Measurements from ENCODE around the gene IGFLR1.

Gene IGFLR1, protein sequence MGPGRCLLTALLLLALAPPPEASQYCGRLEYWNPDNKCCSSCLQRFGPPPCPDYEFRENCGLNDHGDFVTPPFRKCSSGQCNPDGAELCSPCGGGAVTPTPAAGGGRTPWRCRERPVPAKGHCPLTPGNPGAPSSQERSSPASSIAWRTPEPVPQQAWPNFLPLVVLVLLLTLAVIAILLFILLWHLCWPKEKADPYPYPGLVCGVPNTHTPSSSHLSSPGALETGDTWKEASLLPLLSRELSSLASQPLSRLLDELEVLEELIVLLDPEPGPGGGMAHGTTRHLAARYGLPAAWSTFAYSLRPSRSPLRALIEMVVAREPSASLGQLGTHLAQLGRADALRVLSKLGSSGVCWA

DNA sequence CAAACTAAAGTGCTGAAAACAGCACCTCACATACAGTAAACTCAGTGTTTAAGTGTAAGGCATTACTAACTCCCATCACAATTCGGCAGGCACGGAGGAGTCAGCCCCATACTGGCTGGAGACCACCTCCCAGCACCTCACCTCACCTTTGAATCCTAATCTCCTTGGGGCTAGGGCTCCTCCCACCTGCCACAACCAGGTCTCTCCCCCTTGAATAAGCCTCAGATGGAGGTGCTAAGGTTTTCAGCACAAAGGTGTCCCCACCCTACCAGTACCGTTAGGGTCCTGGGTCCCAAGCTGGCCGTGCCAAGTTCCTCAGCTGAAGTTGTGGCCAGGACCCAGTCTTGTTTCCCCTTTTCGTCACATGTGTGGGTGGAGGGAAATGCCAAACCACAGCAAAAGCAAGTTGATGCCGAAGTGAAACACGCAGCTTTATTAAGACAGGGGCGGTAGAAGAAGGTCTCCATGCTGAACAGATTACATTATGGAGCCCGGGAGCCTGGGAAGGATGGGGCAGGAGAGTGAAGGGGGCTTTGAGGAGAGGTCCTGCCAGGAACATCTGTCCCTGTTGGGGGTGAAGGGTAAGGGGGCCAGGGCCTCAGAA, at the start of gene IGFLR1:
Gene IGFLR1, minus strand, starts transcription at position 332 of the 604 bp plus-strand sequence. CDS start 1,272 bp downstream, outside the sequence.
- DNase-seq = no peak

DNA sequence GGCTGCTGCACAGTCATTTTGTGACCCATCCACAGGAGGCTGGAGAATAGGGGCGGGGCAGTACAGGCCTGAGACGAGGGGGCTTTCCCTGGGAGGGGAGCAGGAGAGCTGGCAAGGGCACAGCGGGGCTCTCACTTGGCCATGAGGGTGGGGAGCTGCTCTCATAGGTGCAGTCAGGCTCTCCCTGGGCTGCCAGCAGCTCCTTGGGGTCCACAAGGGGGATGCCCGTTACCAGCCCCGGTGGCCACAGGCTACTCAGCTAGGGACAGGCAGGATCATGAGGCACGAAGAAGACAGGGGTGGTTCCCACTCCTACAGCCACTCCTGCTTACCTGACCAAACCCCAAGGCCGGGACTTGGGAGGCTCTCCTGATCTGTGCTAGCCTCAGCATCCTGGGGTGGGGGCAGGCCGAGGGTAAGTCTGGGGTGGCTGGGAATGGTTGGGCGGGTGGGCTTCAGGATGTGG, 49.6 kb upstream of the IGFLR1 start:
- DNase-seq = no peak

DNA sequence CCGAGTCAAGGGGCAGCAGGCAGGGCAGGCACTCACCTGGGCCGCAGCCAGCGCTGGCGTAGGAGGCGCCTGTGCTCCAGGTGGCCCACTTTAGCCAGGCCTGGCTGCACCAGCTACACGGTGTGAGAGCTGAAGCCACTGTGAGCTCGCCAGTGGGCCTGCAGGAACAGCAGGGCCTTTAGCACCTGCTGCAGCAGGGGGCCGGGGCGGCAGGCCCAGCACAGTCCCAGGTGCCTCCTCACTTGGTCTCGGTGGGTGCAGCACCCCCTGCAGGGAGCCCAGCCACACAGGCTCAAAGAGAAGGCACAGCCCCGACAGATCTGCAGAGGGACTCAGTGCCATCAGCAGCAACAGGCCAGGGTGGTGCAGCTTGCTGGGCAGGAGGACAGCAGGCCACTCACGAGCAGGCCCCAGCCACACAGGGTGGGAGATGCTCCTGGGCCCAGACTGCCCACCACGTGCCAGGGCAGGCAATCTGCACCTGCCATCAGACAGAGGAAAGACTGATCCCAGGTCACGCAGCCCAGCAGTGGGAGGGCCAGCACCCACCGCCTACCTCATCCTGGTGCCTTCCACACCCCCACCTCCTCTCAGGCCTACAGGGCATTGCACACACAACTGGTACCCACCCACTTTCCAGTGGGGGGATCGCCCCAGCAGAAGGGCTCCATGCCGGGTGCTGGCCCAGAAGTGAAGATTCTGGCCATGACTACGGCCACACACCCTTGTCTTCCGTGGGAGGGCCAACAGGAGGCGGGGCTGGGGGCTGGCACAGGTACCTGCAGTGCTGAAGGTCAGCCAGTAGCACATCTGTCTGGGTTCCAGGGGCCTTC, 48.9 kb upstream of the IGFLR1 start:
- peak; percentile 24 to 66 for DNase-seq

GRCh38 chr19:35789978-35790944, 48.0 kb upstream of the IGFLR1 start:
- DNase-seq = no peak

GRCh38 chr19:35789195-35789977, 47.1 kb upstream of the IGFLR1 start:
- DNase-seq = no peak

DNA sequence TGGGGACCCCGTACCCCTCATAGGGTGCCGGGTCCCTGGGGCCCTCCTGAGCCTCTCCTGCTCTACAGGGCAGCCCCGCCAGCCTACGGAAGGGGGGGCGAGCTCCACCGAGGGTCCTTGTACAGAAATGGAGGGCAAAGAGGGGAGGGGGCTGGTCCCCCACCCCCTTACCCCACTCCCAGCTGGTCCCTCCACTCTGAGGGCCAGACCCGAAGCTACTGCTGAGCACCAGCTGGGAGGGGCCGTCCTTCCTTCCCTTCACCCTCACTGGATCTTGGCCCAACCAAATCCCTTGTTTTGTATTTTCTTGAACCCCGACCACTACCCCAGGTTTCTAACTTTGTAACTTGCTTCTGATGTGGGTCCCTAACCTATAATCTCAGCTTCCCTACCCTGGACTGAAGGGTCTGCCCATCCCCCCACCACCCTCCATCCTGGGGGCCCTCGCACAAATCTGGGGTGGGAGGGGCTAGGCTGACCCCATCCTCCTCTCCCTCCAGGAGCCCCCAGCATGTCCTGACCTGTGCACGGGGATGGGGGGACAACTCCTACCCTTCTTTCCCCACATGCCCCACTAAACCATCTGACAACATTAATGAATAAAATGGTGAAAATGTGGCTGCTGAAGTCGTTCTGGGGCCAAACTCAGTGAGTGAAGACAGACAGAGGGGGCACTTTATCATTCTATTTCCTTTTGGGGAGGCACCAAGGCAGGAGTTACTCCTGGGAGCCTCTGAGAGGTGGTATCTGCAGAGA, 46.1 kb upstream of the IGFLR1 start:
- DNase-seq = no peak

DNA sequence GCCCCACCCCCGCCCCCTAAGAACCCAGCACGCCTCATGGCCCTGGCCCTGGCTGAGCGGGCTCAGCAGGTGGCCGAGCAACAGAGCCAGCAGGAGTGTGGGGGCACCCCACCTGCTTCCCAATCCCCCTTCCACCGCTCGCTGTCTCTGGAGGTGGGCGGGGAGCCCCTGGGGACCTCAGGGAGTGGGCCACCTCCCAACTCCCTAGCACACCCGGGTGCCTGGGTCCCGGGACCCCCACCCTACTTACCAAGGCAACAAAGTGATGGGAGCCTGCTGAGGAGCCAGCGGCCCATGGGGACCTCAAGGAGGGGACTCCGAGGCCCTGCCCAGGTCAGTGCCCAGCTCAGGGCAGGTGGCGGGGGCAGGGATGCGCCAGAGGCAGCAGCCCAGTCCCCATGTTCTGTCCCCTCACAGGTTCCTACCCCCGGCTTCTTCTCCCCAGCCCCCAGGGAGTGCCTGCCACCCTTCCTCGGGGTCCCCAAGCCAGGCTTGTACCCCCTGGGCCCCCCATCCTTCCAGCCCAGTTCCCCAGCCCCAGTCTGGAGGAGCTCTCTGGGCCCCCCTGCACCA, 45.1 kb upstream of the IGFLR1 start:
- DNase-seq = no peak

DNA sequence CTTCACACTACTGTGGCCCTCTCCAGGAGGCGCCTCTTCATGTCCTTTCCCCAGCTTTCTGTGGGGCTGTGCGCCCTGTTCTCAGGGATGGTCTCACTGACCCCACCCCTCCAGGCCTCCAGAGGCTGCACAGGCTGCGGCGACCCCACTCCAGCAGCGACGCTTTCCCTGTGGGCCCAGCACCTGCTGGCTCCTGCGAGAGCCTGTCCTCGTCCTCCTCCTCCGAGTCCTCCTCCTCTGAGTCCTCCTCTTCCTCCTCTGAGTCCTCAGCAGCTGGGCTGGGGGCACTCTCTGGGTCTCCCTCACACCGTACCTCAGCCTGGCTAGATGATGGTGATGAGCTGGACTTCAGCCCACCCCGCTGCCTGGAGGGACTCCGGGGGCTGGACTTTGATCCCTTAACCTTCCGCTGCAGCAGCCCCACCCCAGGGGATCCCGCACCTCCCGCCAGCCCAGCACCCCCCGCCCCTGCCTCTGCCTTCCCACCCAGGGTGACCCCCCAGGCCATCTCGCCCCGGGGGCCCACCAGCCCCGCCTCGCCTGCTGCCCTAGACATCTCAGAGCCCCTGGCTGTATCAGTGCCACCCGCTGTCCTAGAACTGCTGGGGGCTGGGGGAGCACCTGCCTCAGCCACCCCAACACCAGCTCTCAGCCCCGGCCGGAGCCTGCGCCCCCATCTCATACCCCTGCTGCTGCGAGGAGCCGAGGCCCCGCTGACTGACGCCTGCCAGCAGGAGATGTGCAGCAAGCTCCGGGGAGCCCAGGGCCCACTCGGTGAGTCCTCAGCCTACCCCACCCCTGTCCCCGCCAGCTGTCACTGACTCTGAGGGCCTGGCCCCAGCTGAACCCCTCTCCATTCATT, 44.3 kb upstream of the IGFLR1 start:
- no peak for DNase-seq

DNA sequence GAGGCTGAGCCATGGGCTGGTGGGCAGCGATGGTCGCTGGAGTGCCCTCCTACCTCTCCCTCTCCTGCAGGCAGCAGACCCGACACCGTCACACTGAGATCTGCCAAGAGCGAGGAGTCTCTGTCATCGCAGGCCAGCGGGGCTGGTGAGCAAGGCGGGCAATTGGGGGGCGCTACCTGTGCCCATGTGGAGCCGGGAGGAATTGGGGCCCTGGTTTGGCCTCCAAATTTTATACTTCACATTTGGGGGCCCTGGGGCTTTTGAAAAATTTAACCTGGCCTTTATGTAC, 43.0 kb upstream of the IGFLR1 start:
- DNase-seq = no peak

DNA sequence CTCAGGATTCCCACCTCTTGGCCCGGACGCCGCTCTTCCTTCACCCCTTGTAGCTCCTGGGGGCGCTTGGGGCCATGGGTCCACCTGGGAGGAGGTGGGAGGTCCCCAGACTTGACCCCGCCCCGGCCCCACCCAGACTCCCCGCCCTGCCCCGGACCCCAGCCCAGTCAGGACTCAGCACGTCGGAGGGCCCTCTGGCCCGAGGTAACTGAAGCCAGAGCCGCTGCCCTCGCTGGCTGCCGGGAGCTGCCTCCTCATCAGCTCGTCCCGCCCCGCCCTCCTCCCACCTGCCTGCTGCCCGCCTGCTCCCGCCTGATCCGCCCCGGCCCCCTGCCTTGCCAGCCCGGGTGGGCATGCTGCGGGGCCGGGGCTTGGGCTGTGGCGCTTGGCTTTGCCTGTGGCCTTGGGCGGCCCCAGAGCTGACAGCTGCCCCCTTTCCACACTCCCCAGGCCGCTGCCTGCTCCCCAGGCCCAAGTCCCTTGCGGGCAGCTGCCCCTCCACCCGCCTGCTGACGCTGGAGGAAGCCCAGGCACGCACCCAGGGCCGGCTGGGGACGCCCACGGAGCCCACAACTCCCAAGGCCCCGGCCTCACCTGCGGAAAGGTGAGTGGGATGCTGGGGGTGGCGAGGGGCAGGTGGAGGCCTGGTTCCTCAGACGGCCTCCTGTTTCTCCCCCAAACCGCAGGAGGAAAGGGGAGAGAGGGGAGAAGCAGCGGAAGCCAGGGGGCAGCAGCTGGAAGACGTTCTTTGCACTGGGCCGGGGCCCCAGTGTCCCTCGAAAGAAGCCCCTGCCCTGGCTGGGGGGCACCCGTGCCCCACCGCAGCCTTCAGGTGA, 42.5 kb upstream of the IGFLR1 start:
- no peak for DNase-seq

DNA sequence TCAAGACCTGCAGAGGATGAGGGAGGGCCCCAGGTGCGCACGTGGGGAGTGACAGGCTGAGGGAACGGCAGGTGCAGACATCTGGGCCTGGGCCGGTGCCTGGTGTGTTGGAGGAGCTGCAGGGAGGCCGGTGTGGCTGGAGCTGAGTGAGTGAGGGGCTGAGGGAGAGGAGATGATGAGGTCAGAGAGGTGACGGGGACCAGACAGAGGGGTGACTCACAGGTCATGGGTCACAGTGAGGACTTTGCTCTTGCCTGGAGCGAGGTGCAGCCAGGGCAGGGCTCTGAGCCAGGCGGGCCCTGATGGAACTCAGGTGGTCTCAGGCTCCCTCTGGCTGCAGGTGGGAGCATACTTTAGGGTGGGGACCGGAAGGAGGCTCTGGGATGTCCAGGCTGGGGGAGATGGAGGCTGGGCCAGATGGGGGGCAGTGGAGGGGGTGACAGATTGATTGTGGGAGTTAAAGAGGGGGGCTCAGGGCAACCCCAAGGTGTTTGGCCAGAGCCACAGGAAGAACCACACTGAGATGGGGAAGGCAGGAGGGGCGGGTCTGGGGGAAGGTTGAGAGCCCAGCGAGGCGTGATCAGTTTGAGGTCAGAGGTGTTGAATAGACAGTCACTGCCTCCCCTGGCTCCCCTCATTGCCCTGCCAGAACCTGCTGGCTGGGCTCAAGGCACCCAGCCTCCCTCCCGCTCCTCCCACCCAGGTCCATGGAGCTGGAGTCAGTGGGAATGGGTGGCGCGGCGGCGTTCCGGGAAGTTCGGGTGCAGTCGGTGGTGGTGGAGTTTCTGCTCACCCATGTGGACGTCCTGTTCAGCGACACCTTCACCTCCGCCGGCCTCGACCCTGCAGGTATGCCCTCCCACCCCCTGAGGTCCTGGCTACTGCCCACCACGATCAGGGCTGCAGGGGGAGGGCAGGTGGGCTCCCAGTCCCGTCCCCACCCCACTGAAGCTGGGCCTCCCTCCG, 41.5 kb upstream of the IGFLR1 start:
- DNase-seq = no peak

DNA sequence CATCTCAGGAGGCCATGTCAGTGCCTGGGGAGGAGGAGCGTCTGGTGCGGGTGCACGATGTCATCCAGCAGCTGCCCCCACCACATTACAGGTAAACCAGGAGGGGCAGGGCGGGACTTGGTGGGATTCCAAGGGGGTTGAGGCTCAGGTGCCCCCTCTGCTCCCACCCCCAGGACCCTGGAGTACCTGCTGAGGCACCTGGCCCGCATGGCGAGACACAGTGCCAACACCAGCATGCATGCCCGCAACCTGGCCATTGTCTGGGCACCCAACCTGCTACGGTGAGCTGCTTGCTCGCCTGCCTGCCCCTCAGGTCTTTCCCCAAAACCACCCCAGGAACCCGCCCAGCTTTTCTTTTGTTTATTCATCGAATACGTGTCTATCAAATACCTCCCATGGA, 40.3 kb upstream of the IGFLR1 start:
- no peak for DNase-seq

- no peak for DNase-seq
Measured at GRCh38 chr19:35781650-35782049, 39.4 kb upstream of the IGFLR1 start.

- no peak for DNase-seq
Measured at GRCh38 chr19:35780717-35781116, 38.5 kb upstream of the IGFLR1 start.

- DNase-seq = no peak
Measured at GRCh38 chr19:35780058-35780457, 37.8 kb upstream of the IGFLR1 start.

DNA sequence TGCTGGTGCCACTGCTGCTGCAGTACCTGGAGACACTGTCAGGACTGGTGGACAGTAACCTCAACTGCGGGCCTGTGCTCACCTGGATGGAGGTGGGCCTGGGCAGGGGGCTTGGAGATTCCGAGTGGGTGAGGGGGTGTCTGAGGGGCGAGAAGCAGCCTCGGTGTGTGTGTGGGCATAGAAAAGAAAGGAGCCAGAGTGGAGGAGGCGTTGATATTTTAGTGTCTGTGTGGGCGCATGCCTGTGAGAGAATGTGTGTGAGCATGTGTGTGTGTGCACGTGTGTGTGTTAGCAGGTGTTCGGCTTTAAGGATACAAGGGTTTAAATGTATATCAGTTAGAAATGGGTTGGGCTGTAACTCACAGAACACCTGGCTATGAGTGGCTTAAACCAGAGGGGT, 36.8 kb upstream of the IGFLR1 start:
- DNase-seq = no peak

DNA sequence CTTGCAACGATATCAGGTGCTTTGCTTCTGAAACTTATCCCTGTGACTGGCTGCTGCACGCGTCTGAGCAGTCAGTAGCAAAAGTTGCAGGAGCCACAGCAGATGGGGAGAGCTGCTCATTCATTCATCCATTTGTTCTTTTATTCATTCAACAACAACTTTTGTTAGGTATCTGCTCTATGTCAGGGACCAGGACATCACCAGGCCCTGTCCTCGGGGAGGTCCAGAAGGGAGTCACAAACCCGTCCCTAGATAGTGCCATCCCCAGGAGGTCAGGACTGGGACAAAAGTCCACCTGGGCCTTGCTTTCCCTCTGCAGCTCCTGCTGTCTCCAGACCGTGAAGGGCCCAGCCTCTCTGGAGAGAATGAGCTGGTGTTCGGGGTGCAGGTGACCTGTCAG, 35.7 kb upstream of the IGFLR1 start:
- DNase-seq = no peak
